NCI-H774 (cell line): ENCODE data around the gene IRAG1.

Source experiments
- DNase-seq: peaks from one replicate; lab custom pipeline; 2025; lab: John Stamatoyannopoulos, UW

IRAG1 gene, protein sequence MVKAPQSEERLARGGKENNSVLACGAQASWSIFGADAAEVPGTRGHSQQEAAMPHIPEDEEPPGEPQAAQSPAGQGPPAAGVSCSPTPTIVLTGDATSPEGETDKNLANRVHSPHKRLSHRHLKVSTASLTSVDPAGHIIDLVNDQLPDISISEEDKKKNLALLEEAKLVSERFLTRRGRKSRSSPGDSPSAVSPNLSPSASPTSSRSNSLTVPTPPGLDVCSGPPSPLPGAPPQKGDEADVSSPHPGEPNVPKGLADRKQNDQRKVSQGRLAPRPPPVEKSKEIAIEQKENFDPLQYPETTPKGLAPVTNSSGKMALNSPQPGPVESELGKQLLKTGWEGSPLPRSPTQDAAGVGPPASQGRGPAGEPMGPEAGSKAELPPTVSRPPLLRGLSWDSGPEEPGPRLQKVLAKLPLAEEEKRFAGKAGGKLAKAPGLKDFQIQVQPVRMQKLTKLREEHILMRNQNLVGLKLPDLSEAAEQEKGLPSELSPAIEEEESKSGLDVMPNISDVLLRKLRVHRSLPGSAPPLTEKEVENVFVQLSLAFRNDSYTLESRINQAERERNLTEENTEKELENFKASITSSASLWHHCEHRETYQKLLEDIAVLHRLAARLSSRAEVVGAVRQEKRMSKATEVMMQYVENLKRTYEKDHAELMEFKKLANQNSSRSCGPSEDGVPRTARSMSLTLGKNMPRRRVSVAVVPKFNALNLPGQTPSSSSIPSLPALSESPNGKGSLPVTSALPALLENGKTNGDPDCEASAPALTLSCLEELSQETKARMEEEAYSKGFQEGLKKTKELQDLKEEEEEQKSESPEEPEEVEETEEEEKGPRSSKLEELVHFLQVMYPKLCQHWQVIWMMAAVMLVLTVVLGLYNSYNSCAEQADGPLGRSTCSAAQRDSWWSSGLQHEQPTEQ

DNA sequence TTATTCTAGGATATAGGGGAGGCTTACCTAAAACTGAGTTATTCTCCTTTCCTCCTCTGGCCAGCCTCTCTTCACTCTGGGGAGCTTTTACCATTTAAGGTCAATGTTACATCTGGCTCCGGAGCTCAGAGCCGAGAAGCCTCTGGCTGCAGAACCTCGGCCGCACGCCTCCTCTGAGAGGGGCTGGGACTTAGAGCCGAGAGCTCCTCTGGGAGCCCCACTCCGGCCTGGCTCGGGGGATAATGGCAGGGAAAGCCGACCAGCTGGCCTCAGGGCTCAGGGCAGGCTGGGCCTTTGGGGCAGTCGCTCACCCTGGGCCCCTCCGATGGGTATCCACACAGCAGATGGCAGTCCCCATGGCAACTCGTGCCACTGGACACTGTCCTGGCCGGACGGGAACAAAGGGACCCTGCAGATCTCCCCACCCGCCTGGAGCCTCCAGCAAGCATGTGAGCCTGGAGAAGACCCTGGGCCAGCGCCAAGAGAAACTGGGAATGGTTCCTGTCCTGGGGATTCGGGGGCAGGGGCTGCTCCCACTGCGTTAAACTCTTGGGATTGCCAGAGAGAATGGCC lies at the start of gene IRAG1:
Gene IRAG1, minus strand, starts transcription at position 247 of the 573 bp plus-strand sequence. Its CDS starts 153 bp downstream, at position 94.
- no peak for DNase-seq

- no peak for DNase-seq
Observed at GRCh38 chr11:10742460-10743208, 49.1 kb upstream of the IRAG1 start.

DNA sequence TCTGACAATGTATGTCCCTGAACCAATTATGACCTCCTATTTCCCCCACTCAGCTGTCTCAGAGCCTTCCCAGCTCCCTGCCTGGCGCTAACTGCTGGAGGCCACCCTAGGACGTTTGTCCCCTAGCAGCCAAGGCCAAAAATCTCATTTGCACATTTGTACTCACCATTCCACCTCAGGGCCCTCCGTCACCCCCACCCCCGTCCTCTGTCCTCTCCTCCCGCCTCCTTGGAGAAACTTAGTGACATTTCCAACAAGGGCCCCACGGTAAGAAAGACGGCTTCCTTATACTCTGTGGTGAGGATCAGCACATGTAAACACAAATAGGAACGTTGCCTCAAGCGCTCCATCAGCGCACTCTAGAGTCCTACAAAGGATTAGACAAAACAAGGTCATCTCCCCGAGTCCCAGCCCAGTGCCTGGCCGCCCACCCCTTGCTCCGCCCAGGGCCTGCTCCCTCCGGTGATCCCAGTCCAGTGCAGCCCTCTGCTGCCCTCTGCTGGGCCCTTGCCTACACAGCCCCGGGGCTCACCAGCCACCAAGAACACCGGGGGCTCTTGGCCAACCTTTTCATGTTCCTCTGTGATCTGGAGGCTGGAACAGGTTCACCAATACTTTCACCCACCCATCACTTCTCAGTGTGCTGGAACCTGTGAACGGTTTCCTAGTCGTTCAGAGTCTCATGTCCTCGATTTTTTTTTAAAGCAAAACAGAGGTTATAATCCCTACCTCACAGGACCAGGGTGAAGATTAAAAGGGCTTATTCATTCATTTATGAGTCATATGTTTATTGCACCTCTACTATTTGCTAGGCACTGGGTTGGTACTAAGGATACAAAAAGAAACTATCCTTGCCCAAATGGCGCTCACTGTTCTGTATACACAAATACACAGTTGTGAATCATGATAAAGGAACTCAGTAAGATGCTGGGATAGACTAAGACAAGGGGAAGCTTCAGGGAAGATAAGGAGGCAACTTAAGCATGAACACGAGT lies 42.2 kb upstream of the IRAG1 start:
- peak; percentile 83 for DNase-seq

GRCh38 chr11:10731064-10731680 lies 37.6 kb upstream of the IRAG1 start:
- DNase-seq: no peak

DNA sequence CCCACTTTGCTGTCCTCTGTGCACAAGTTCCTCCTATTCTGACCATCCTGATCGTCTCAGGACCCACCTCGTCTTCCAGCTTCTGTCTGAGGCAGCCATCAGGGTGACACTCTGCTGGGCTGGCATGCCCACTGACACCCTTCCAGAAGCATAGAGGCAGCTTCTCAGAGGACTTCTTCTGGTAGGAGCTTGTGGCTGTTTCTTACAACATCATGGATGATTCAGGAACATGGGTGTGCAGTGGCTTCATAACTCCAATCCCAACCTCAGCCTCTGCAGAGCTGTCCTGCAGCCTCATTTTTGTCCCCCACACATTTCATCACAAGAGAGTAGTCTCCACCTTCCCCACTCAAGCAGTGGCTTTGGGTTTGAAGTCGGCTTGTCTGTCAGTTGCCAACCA lies 36.6 kb upstream of the IRAG1 start:
- no peak for DNase-seq

- DNase-seq: no peak
Observed at GRCh38 chr11:10728789-10729472, 35.4 kb upstream of the IRAG1 start.

DNA sequence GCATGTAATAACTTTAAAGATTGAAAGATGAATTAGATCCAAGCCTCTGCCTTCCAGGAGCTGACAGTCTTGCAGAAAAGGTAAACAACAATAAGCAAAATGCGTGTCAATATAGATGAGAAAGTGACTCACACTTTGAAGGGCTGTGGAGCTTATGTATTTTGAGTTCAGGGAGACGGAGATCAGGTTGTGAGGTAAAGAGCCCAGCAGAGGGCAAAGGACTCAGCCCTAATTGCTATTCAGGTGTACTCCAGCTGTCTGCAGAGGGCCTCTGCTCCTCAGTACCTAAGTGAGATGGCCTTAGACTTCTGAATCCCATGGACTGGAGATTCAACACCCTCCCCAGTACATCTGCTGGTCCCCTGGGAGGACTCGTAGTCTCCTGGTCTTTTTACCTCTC lies 34.6 kb upstream of the IRAG1 start:
- no peak for DNase-seq

- DNase-seq: no peak
Observed at GRCh38 chr11:10727146-10727851, 33.7 kb upstream of the IRAG1 start.

GRCh38 chr11:10725907-10726253 lies 32.3 kb upstream of the IRAG1 start:
- no peak for DNase-seq

GRCh38 chr11:10725114-10725906 lies 31.8 kb upstream of the IRAG1 start:
- no peak for DNase-seq

DNA sequence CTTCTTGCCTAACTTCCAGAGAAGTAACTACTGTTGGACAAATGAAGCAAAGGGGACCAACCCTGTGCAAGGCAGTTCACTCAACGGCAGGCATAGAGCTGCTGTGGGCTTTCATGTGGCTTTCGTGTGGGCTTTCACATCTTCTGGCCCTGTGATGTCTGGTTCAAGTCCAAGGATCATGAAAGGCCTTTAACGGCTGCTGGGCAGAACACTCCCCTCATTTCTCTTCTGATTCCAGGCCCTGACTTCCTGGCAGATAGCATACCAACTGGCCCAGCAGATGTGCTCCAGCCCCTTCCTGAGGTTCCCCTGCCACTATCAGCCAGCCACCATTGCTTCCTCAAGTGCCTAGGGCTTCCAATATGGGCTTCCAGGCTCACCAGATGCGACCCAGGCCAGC lies 28.8 kb upstream of the IRAG1 start:
- no peak for DNase-seq

GRCh38 chr11:10720881-10721376 lies 27.4 kb upstream of the IRAG1 start:
- DNase-seq: no peak

DNA sequence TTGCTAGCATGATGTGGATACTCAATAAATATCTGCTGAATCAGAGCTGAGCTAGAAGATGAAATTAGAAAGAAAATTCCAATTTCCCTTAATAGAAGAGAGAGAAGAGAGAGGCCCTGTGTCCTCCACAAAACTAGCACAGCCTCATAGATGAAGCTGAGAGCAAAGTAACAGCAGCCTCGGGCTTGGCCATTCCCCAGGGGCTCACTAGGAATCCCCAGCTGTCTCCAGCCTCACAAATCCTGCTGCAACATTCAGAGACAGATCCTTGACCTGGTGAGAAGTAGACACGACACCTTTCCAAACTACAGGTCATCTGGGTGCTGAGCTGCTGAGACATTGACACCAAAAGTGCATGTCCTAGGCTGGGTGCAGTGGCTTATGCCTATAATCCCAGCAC lies 26.1 kb upstream of the IRAG1 start:
- no peak for DNase-seq

GRCh38 chr11:10716543-10717259 lies 23.1 kb upstream of the IRAG1 start:
- no peak for DNase-seq

- DNase-seq: no peak
Observed at GRCh38 chr11:10716122-10716521, 22.6 kb upstream of the IRAG1 start.

GRCh38 chr11:10715571-10715970 lies 22.0 kb upstream of the IRAG1 start:
- DNase-seq: no peak

DNA sequence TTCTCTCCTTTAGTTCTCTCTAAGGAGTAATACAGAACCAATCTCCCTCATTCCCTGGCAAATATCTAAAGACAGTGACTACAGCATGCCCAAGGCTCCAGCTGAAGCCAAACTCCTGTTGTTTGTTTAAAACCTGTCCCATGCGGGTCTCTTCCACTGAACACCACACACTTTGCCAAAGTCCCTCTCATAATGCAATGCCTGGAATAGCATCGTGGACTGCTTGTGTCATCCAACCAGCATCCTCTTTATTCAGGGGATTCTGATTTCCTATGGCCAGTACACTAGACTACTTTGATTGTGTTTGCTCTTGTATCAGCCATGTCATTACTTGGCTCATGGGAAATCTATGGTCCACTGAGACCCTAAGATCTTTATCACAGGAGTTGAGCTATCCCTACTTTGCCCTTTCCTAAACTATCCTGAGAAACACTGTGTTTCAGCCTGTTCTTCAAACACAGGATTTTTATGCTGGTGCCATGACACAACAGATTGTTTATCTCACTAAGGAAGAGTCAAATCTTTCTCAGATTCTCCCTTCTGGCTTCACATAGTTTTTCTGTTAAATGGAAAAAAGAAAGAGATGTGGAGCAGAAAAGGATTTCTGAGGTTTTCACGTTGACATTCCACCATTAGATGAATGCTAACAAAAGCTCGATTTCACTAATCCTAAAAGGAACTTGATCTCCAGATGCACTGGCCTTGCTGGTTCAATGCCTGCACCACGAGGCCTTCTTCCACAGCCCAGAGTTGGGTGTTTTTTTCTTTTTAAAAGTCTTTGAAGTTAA lies 15.9 kb upstream of the IRAG1 start:
- DNase-seq: no peak
